ENCODE data around the gene CEACAM20. TPM values are rescaled to one million over a fixed set of nuclear protein-coding genes. Genes with fewer than 3 reads are reported as not detected.

The CEACAM20 gene
- total and polyA plus RNA-seq, 2 of the 13 experiments (the other 11 are each of a cell fraction or from before 2014, with no cell fraction given) = 0.04 TPM; not detected in 1

- TF ChIP-seq STAT6 (CRISPR knock-in tag; IDR thresholded peaks at IDR 0.05; ENCODE audit: borderline replicate concordance) = no peak; the same call in 1 of the 2 replicates
- TF ChIP-seq ZNF652 (CRISPR knock-in tag; IDR thresholded peaks at IDR 0.05; ENCODE audit: borderline replicate concordance, low read depth) = no peak; the same call in 1 of the 2 replicates
- no peak for TF ChIP-seq ZFP36 (IDR thresholded peaks at IDR 0.05; ENCODE audit: borderline replicate concordance, low read depth, low read length, partially characterized antibody)
- 0 out of 2 replicates have a peak, but pooled peaks have one; percentile 81 for TF ChIP-seq EED (CRISPR knock-in tag; IDR thresholded peaks at IDR 0.05)
- peak; percentile 100 for TF ChIP-seq THAP11 (CRISPR knock-in tag; IDR thresholded peaks at IDR 0.05)
- peak; percentile 85; the same call in 1 of the 2 replicates for TF ChIP-seq SMAD1 (CRISPR knock-in tag; IDR thresholded peaks at IDR 0.05; ENCODE audit: borderline replicate concordance, low read depth)
- peak; percentile 79 for TF ChIP-seq ZNF563 (CRISPR knock-in tag; IDR thresholded peaks at IDR 0.05)
- peak; percentile 26; the same call in 1 of the 2 replicates for TF ChIP-seq RARA (CRISPR knock-in tag; IDR thresholded peaks at IDR 0.05)
- TF ChIP-seq SMAD9 (CRISPR knock-in tag; IDR thresholded peaks at IDR 0.05) = 0 out of 2 replicates have a peak, but pooled peaks have one; percentile 27
- peak; percentile 93 for TF ChIP-seq ZBTB25 (CRISPR knock-in tag; IDR thresholded peaks at IDR 0.05)
- TF ChIP-seq MAX (IDR thresholded peaks at IDR 0.05) = peak; percentile 78
- TF ChIP-seq CCDC6 (CRISPR knock-in tag; IDR thresholded peaks at IDR 0.05) = peak; percentile 80; the same call in 1 of the 2 replicates
- TF ChIP-seq TCF7L2 (IDR thresholded peaks at IDR 0.05; ENCODE audit: low read depth, low read length) = no peak
- peak; percentile 87 for TF ChIP-seq ZHX2 (IDR thresholded peaks at IDR 0.05; ENCODE audit: low read depth)
- TF ChIP-seq ZHX2 (CRISPR knock-in tag; IDR thresholded peaks at IDR 0.05; ENCODE audit: borderline replicate concordance) = peak; percentile 90
- TF ChIP-seq ZSCAN30 (CRISPR knock-in tag; IDR thresholded peaks at IDR 0.05) = no peak
- TF ChIP-seq ZNF205 (CRISPR knock-in tag; IDR thresholded peaks at IDR 0.05) = peak; percentile 98
Observed at GRCh38 chr19:44499962-44500949, 29.2 kb downstream of the CEACAM20 start, which contains the start of gene ZNF180 (continued).

Measured in HepG2 (cell line).